OCI-LY3 (cell line): ENCODE data around the gene ZCCHC24.

Experiments used
- EZH2phosphoT487 ChIP-seq: fragments of 200-600 bp; shearing (Covaris generic); IDR thresholded peaks from 2 replicates; pipeline ENCODE4 v1.6.1; 2018; ENCODE audit warnings: antibody characterized with exemption, mixed run types, low read depth
- TF ChIP-seq, protein P1 (sequence below): fragments of 200-600, 300-600 bp; sonication (generic); IDR thresholded peaks from 2 replicates; pipeline ENCODE4 v1.5.1; 2014; ENCODE audit warnings: antibody characterized with exemption, low read length, low read depth

DNA sequence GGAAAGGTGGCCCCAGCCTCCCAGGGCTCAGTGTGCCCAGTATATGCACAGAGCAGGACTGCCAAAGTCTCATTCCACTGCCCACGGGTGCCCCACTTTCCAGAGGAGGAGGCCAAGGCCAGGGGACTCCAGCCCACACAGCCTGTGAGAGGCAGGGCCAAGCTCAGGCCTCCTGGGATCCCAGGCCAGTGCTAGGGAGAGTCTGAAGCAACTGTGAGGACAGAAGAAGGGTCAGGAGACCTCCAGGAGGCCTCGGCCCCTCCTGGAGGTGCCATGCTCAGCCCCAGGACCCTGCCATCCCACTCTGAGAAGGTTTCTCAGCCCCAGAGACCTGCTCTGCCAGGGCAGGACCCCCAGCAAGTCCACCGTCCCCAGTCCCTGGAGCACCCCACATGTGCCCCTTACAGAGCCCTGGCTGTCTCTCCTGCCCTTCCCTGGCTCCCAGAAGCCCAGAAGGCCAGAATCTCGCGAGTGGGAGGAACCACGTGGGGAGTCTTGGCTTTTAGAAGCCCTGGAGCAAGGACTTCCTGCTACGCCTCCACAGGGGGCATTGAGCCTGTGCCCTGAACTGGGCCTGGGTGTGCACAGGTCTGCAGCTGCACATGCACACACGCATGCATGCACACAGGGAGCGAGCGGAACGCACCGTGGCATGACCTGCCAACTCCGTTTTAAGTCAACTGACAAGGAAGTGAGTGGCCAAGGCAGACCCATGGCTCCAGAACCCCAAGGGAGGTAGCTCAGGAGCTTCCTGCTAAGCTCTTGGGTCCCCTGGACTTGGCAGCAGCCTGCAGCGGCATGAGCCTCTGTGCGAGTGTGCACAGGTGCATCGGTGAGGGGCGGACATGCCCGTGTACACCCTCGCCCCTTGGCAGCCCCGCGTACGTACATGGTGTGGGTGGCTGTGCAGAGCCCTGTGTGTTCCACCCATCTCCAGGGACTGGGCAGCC is 33.6 kb downstream of the ZCCHC24 start:
- TF ChIP-seq, protein P1, sequence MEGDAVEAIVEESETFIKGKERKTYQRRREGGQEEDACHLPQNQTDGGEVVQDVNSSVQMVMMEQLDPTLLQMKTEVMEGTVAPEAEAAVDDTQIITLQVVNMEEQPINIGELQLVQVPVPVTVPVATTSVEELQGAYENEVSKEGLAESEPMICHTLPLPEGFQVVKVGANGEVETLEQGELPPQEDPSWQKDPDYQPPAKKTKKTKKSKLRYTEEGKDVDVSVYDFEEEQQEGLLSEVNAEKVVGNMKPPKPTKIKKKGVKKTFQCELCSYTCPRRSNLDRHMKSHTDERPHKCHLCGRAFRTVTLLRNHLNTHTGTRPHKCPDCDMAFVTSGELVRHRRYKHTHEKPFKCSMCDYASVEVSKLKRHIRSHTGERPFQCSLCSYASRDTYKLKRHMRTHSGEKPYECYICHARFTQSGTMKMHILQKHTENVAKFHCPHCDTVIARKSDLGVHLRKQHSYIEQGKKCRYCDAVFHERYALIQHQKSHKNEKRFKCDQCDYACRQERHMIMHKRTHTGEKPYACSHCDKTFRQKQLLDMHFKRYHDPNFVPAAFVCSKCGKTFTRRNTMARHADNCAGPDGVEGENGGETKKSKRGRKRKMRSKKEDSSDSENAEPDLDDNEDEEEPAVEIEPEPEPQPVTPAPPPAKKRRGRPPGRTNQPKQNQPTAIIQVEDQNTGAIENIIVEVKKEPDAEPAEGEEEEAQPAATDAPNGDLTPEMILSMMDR: no peak
- no peak for TF ChIP-seq EZH2phosphoT487
